Calu3 (cell line): ENCODE results near the gene TAS1R3. TPM values are rescaled to one million over a fixed set of nuclear protein-coding genes. Genes with fewer than 3 reads are reported as not detected.

Experiments
- Bru-seq: library from RNA; stranded (reverse); fragments of 400-500 nt; gene quantifications from one replicate; lab custom pipeline; 2021; lab: Mats Ljungman, UMichigan
- BruChase-seq, 2 experiments: library from RNA; stranded (reverse); fragments of 400-500 nt; gene quantifications; one replicate each; lab custom pipeline; 2021; lab: Mats Ljungman, UMichigan
- BruUV-seq: library from RNA; stranded (reverse); fragments of 400-500 nt; replicated peaks from 2 replicates; lab custom pipeline; 2021; lab: Mats Ljungman, UMichigan
- CTCF ChIA-PET: fragments of 300-600 bp; sonication (Branson Sonifier 250); formaldehyde crosslinking; loops from one replicate; lab custom pipeline; 2022; ENCODE audit warnings: antibody characterized with exemption; lab: Charles Lee
- DNase-seq: peaks from one replicate; pipeline ENCODE4 v3.0.0; 2022
- H3K27ac Mint-ChIP-seq: one replicate; pipeline ENCODE4 v1.8.0; 2022; ENCODE audit warnings: mixed read lengths; ENCODE audit not compliant: unreplicated experiment
- H3K27me3 Mint-ChIP-seq: one replicate; pipeline ENCODE4 v1.8.0; 2022; ENCODE audit warnings: mixed read lengths; ENCODE audit not compliant: unreplicated experiment
- H3K36me3 Mint-ChIP-seq: one replicate; pipeline ENCODE4 v1.8.0; 2022; ENCODE audit warnings: mild to moderate bottlenecking, moderate library complexity, mixed read lengths; ENCODE audit not compliant: insufficient read depth, unreplicated experiment
- H3K4me1 Mint-ChIP-seq: one replicate; pipeline ENCODE4 v1.8.0; 2022; ENCODE audit warnings: mild to moderate bottlenecking, low read depth, mixed read lengths; ENCODE audit not compliant: unreplicated experiment
- H3K4me3 Mint-ChIP-seq: one replicate; pipeline ENCODE4 v1.8.0; 2022; ENCODE audit warnings: mild to moderate bottlenecking, low read depth, moderate library complexity, mixed read lengths; ENCODE audit not compliant: unreplicated experiment
- H3K9me3 Mint-ChIP-seq: one replicate; pipeline ENCODE4 v1.8.0; 2022; ENCODE audit warnings: low read depth, mixed read lengths; ENCODE audit not compliant: unreplicated experiment
- intact Hi-C: fragments of 100-400 bp; cut with micrococcal nuclease; formaldehyde crosslinking; loops from one replicate; pipeline ENCODE4 v1.10.0; 2022; ENCODE audit not compliant: unreplicated experiment
- long read RNA-seq: library from polyadenylated mRNA; stranded (forward); transcript quantifications from one replicate; pipeline ENCODE4 v2.0.0, GENCODE V29; 2022
- total RNA-seq: library from RNA; stranded (reverse); gene quantifications from 2 replicates; pipeline ENCODE4 v1.2.3, GENCODE V29; 2022
- TF ChIP-seq, protein P1 (sequence below): fragments of 200-600 bp; IDR thresholded peaks from one replicate; pipeline ENCODE4 v1.8.0; 2022; ENCODE audit warnings: antibody characterized with exemption; ENCODE audit not compliant: unreplicated experiment

Gene TAS1R3
- total RNA-seq (0.24 and 0.42 TPM in 2 replicates), Bru-seq, nascent RNA (percentile 8 among the genes with signal in this experiment), BruChase-seq, experiment 1, labeled RNA remaining after a 6-hour chase (percentile 27 among the genes with signal in this experiment), BruChase-seq, experiment 2, labeled RNA remaining after a 2-hour chase (percentile 27 among the genes with signal in this experiment)
- long read RNA-seq, partial matches to known transcripts: 1 of 1 reads
- long read RNA-seq, other reads (novel, unspliced or antisense): 0 of 1 reads

DNA sequence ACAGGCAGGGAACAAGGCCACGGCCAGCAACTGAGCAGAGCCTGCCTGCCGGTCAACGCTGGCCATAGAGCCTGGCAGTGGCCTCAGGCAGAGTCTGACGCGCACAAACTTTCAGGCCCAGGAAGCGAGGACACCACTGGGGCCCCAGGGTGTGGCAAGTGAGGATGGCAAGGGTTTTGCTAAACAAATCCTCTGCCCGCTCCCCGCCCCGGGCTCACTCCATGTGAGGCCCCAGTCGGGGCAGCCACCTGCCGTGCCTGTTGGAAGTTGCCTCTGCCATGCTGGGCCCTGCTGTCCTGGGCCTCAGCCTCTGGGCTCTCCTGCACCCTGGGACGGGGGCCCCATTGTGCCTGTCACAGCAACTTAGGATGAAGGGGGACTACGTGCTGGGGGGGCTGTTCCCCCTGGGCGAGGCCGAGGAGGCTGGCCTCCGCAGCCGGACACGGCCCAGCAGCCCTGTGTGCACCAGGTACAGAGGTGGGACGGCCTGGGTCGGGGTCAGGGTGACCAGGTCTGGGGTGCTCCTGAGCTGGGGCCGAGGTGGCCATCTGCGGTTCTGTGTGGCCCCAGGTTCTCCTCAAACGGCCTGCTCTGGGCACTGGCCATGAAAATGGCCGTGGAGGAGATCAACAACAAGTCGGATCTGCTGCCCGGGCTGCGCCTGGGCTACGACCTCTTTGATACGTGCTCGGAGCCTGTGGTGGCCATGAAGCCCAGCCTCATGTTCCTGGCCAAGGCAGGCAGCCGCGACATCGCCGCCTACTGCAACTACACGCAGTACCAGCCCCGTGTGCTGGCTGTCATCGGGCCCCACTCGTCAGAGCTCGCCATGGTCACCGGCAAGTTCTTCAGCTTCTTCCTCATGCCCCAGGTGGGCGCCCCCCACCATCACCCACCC, at the start of gene TAS1R3:
TSS of gene TAS1R3 (plus strand) at position 213 of the 898 bp plus-strand sequence. CDS start at position 279, 66 bp downstream.
- TSS peak; percentile 11 for BruUV-seq
- no peak within 1 kb of the TSS for H3K4me3 Mint-ChIP-seq
- no peaks in the 10 kb centered on the region for H3K9me3 Mint-ChIP-seq
- intact Hi-C loops: no loop called here
- no peak within 1 kb of the TSS for H3K27ac Mint-ChIP-seq
- CTCF ChIA-PET: no interaction called here
- no peaks in the 10 kb centered on the region for H3K4me1 Mint-ChIP-seq
- H3K27me3 Mint-ChIP-seq: no peaks in the 10 kb centered on the region
- TF ChIP-seq, protein P1, sequence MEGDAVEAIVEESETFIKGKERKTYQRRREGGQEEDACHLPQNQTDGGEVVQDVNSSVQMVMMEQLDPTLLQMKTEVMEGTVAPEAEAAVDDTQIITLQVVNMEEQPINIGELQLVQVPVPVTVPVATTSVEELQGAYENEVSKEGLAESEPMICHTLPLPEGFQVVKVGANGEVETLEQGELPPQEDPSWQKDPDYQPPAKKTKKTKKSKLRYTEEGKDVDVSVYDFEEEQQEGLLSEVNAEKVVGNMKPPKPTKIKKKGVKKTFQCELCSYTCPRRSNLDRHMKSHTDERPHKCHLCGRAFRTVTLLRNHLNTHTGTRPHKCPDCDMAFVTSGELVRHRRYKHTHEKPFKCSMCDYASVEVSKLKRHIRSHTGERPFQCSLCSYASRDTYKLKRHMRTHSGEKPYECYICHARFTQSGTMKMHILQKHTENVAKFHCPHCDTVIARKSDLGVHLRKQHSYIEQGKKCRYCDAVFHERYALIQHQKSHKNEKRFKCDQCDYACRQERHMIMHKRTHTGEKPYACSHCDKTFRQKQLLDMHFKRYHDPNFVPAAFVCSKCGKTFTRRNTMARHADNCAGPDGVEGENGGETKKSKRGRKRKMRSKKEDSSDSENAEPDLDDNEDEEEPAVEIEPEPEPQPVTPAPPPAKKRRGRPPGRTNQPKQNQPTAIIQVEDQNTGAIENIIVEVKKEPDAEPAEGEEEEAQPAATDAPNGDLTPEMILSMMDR: no peak
- H3K36me3 Mint-ChIP-seq: peaks cover 67% of the 10 kb centered on the region
- DNase-seq: no peak

DNA sequence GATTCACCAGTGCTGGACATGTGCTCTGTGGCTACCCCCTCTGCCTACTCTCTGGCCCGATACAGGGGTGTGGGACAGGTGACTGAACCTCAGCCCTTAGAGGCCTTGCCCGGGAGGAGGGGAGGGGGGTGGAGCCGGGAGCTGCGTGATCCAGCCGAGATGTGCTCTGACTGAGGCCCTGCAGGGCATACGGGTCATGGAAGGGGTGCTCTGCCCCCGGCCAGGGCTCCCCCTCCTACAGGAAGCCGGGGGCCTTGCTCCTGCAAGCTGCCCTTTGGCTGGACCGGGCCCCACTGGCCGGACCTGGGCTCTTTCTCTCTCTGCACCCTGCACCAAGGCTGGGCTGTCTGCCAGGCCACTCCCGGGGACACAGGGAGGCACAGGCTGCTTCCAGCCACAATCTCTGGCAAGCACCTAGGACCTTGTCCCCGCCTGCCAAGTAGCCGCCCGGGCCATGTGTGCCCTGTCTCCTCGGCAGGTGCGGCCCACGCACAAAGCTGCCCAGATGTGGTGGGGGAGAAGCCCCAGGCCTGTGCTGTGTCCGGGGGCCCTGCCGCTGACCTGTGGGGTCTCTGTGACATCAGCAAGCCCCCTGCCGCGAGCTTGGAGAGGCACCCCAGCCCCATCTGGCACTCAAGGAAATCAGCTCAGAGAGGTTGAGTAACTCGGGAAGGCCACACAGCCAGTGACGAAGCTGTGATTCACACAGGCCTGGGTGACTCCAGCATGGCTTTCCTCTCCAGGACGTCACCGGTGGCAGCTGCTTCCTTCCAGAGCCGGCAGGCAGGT, 49.4 kb upstream of the TAS1R3 start:
- CTCF ChIA-PET: interaction anchor here (0.6 to 1.2 kb wide), 6 partner anchors 8 to 77 kb away, joined by 3 to 8 read pairs (median 6); partner anchors contain the start of gene UBE2J2

DNA sequence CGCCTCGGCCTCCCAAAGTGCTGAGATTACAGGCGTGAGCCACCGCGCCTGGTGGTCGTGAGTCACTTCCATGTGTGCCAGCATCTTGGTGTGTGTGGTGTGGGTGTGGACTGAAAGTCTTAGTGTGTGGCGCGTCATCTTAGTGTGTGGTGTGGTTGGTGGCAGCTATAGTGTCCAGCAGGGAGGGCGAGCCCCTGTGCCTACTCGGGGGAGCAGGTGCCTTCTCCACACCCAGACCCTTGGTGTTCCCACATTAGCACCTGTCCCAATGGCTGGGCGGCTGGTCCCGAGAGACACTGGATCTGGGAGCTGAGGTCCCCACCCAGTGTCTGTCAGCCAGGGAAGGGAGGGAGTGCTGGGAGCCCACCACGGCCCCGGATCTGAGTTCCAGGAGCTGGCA, 48.1 kb upstream of the TAS1R3 start:
- DNase-seq: no peak
- TF ChIP-seq, protein P1: no peak
- H3K27me3 Mint-ChIP-seq: no peaks in the 10 kb centered on the region
- H3K36me3 Mint-ChIP-seq: peaks cover 6% of the 10 kb centered on the region
- CTCF ChIA-PET: interaction anchor here (1.1 kb wide), 1 partner anchor 12 kb away, joined by 6 read pairs; no protein-coding TSS in a partner anchor
- no peaks in the 10 kb centered on the region for H3K9me3 Mint-ChIP-seq
- BruUV-seq: no TSS peak
- H3K4me3 Mint-ChIP-seq: no peak overlapping the region
- H3K4me1 Mint-ChIP-seq: peaks cover 10% of the 10 kb centered on the region
- intact Hi-C loops: no loop called here
- no peak overlapping the region for H3K27ac Mint-ChIP-seq

More for the DNA sequence above, 49.4 kb upstream of the TAS1R3 start:
- TF ChIP-seq, protein P1: no peak
- BruUV-seq: no TSS peak
- intact Hi-C loops: no loop called here
- H3K27me3 Mint-ChIP-seq: no peaks in the 10 kb centered on the region
- peak overlapping the region; percentile 30 for H3K4me3 Mint-ChIP-seq
- H3K36me3 Mint-ChIP-seq: peaks cover 6% of the 10 kb centered on the region
- DNase-seq: peak; percentile 64
- peaks cover 10% of the 10 kb centered on the region for H3K4me1 Mint-ChIP-seq
- H3K27ac Mint-ChIP-seq: no peak overlapping the region
- H3K9me3 Mint-ChIP-seq: no peaks in the 10 kb centered on the region

DNA sequence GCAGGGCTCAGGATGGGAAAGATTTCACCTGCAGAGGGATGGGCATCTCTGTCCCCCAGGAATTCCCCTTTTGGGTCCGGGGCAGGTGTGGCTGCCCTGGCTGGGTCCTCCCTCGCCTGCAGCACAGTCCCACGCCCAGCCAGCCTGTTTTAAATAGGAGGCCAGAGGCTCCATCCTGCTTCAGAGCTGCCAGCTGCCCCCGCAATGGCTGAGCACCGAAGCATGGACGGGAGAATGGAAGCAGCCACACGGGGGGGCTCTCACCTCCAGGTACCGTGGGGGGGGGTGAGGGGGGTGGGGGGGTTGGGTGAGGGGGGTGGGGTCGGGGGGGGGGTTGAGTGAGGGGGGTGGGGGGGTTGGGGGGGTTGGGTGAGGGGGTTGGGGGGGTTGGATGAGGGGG, 47.3 kb upstream of the TAS1R3 start:
- TF ChIP-seq, protein P1: no peak
- no peak overlapping the region for H3K4me3 Mint-ChIP-seq
- no peak for DNase-seq
- CTCF ChIA-PET: no interaction called here
- H3K4me1 Mint-ChIP-seq: peaks cover 10% of the 10 kb centered on the region
- no peaks in the 10 kb centered on the region for H3K9me3 Mint-ChIP-seq
- peaks cover 6% of the 10 kb centered on the region for H3K36me3 Mint-ChIP-seq
- H3K27me3 Mint-ChIP-seq: no peaks in the 10 kb centered on the region
- intact Hi-C loops: no loop called here
- no TSS peak for BruUV-seq
- no peak overlapping the region for H3K27ac Mint-ChIP-seq
